RWPE1 (cell line): Measurements from ENCODE around the gene TAMM41.
"Not testable (repeated sequence)": the region's sequence is repeated elsewhere in the genome, so short reads cannot be mapped to it uniquely, and the experiment has no call there.

Experiments
- CTCF ChIA-PET: fragments of 350-600 bp; sonication (Branson Sonifier 250); formaldehyde crosslinking; extraction: SDS; loops from one replicate; lab custom pipeline; 2021; lab: Yijun Ruan, JAX
- POLR2A ChIA-PET: fragments of 400-600 bp; formaldehyde crosslinking; extraction: SDS; loops from one replicate; lab custom pipeline; 2020; ENCODE audit warnings: antibody characterized with exemption; ENCODE audit not compliant: low non-redundant PET; lab: Yijun Ruan, JAX
- DNase-seq: peaks from one replicate; pipeline ENCODE4 v3.0.0; 2012; ENCODE audit warnings: low spot score
- H3K27ac ChIP-seq: fragments of 450-650 bp; 2 replicates; pipeline ENCODE4 v1.5.1; 2017
- TF ChIP-seq, protein P1 (sequence below): fragments of 450-650 bp; conservative IDR thresholded peaks from 2 replicates; pipeline ENCODE4 v1.5.1; 2017; ENCODE audit warnings: low read depth, mild to moderate bottlenecking

The TAMM41 gene, protein sequence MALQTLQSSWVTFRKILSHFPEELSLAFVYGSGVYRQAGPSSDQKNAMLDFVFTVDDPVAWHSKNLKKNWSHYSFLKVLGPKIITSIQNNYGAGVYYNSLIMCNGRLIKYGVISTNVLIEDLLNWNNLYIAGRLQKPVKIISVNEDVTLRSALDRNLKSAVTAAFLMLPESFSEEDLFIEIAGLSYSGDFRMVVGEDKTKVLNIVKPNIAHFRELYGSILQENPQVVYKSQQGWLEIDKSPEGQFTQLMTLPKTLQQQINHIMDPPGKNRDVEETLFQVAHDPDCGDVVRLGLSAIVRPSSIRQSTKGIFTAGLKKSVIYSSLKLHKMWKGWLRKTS

DNA sequence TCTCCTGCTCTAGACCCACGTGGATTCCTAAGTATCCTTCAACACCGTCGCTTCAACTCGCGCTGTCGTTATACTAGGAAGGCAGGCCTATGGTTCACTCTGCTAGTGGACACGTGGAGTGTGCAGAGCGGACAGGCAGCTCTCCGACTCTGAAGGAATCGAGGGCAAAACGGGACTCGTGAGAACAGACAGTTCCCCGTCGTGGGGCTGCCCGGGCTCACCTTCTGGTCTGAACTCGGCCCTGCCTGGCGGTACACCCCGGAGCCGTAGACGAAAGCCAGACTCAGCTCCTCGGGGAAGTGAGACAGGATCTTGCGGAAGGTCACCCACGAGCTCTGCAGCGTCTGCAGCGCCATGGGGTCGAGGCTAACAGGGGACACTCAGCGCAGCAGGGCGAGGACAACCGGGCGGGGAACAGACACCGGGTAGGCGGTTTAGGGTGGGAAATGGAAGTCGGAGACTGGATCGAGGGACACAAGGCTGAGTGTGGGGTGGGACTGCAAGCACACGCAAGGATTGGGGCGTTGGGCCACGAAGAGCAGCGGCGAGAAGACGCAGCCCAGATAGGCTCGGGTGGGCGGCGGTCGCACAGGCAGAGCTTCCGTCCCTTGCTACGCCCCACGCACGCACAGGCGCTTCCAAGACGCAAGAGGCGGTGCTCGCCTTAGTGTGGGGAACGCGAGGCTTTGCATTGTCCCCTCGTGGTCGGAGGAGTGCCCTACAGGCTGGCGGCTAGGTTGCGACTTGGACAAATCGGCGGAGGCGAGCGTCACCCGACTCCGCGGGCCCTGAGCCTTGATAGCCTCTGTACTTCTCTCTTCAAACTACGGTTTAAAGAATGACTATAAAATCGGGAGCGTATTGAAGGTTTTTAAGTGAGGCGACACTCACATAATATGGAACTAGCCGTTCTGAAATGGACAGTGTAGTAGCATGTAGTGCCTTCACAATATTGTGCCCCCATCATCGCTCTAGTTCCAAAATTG, at the start of gene TAMM41:
TAMM41 (minus strand) TSS at position 605 of the 986 bp plus-strand sequence; CDS start at position 356, 249 bp downstream.
- DNase-seq: peak; percentile 83
- TF ChIP-seq, protein P1, sequence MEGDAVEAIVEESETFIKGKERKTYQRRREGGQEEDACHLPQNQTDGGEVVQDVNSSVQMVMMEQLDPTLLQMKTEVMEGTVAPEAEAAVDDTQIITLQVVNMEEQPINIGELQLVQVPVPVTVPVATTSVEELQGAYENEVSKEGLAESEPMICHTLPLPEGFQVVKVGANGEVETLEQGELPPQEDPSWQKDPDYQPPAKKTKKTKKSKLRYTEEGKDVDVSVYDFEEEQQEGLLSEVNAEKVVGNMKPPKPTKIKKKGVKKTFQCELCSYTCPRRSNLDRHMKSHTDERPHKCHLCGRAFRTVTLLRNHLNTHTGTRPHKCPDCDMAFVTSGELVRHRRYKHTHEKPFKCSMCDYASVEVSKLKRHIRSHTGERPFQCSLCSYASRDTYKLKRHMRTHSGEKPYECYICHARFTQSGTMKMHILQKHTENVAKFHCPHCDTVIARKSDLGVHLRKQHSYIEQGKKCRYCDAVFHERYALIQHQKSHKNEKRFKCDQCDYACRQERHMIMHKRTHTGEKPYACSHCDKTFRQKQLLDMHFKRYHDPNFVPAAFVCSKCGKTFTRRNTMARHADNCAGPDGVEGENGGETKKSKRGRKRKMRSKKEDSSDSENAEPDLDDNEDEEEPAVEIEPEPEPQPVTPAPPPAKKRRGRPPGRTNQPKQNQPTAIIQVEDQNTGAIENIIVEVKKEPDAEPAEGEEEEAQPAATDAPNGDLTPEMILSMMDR: peak; percentile 95
- peak within 1 kb of the TSS; percentile 73 for H3K27ac ChIP-seq
- ChIA-PET CTCF (interaction anchor here (0.6 to 0.7 kb wide), 3 partner anchors 340 to 708 kb away, joined by 3 to 7 read pairs (median 6); no protein-coding TSS in a partner anchor), POLR2A (interaction anchor here (0.6 kb wide), 1 partner anchor 24 kb away, joined by 3 read pairs; no protein-coding TSS in a partner anchor)

DNA sequence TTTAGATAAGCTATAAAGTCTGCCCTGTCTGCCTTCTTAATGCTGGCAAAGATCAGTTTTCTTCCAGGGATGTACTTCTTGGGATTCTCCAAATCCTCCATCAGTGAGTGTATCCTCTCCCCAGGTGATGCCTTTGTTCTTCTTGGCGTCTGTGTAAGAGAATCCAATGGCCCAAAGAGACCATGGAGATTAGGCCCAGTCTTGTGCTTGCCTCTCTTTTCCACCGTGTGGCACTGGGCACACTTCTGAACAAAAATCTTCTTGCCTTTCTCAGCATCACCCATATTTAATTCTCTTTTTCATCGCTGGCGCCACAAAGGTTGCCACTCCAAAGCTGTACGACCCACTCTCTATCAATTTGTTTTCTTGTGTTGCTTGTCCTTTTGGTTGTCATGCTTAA, 32.2 kb upstream of the TAMM41 start:
- ChIA-PET POLR2A (no interaction called here), CTCF (no interaction called here)
- TF ChIP-seq, protein P1: no peak
- no peak for DNase-seq
- no peak overlapping the region for H3K27ac ChIP-seq

DNA sequence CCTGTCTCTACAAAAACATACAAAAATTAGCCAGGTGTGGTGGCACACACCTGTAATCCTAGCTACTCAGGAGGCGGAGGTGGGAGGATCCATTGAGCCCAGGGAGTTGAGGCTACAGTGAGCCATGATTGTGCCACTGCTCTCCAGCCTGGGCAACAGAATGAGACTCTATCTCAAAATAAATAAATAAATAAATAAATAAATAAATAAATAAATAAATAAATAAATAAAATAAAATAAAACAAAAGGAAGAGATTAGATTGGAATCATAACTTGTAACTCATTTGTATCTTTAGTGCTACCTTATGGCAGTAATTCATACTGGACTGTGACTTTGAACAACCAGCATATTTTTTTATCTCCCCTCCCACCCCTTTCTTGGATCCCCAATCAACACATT, 28.0 kb upstream of the TAMM41 start:
- DNase-seq, POLR2A ChIA-PET, CTCF ChIA-PET, H3K27ac ChIP-seq: not testable (repeated sequence)

DNA sequence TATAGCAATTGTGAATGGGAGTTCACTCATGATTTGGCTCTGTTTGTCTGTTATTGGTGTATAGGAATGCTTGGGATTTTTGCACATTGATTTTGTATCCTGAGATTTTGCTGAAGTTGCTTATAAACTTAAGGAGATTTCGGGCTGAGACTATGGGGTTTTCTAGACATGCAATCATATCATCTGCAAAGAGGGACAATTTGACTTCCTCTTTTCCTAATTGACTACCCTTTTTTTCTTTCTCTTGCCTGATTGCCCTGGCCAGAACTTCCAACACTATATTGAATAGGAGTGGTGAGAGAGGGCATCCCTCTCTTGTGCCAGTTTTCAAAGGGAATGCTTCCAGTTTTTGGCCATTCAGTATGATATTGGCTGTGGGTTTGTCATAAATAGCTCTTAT, 17.1 kb upstream of the TAMM41 start:
- H3K27ac ChIP-seq, POLR2A ChIA-PET, CTCF ChIA-PET, DNase-seq: not testable (repeated sequence)

DNA sequence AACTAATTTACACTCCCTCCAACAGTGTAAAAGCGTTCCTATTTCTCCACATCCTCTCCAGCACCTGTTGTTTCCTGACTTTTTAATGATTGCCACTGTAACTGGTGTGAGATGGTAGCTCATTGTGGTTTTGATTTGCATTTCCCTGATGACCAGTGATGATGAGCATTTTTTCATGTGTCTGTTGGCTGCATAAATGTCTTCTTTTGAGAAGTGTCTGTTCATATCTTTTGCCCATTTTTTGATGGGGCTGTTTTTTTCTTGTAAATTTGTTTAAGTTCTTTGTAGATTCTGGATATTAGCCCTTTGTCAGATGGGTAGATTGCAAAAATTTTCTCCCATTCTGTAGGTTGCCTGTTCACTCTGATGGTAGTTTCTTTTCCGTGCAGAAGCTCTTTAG, 15.9 kb upstream of the TAMM41 start:
- DNase-seq, H3K27ac ChIP-seq, CTCF ChIA-PET, POLR2A ChIA-PET: not testable (repeated sequence)

DNA sequence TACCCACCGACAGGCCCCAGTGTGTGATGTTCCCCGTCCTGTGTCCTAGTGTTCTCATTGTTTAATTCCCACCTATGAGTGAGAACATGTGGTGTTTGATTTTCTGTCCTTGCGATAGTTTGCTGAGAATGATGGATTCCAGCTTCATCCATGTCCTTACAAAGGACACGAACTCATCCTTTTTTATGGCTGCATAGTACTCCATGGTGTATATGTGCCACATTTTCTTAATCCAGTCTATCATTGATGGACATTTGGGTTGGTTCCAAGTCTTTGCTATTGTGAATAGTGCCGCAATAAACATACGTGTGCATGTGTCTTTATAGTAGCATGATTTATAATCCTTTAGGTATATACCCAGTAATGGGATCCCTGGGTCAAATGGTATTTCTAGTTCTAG, 15.5 kb upstream of the TAMM41 start:
- DNase-seq, CTCF ChIA-PET, H3K27ac ChIP-seq, POLR2A ChIA-PET: not testable (repeated sequence)

DNA sequence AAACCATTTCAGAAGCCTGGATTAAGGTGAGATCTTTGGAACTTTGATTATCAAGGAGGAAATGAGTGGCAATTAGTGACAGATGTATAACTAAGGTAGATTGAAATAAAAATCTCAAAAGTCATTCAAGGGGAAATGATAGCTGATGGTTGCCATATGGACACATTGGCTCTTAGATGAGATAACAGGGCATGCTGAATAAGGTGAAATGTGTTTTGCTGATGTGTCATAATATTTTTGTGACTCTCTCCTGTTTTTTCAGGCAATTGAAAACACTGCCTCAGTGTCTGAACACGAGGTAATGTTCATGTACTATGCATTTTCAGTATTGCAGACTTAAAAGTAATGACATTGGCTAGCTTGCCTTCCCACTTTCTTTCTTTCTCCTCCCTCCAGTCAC, 13.5 kb upstream of the TAMM41 start:
- DNase-seq, H3K27ac ChIP-seq, POLR2A ChIA-PET: not testable (repeated sequence)
- CTCF ChIA-PET: interaction anchor here (0.6 kb wide), 1 partner anchor 273 kb away, joined by 4 read pairs; no protein-coding TSS in a partner anchor

DNA sequence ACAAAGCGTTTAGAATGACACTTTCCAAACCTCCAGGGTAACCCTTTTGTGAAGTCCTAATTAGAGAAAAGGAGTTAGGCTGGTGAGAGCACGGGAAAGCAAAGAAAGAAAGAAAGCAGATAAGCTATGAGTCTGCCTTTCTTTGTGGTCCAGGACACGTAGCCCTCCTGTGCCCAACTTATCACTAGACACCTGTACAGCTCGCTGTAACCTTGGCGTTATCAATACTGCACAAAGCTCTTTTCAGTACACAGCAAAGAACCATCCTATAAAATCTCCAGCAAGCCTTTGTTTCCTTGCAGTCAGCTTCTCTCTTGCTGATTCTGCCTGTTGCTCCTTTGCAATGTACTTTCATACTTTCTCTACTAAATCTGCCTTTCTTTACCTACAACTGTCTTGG, 6.8 kb upstream of the TAMM41 start:
- no peak for DNase-seq
- TF ChIP-seq, protein P1: no peak
- ChIA-PET CTCF (no interaction called here), POLR2A (no interaction called here)
- no peak overlapping the region for H3K27ac ChIP-seq

DNA sequence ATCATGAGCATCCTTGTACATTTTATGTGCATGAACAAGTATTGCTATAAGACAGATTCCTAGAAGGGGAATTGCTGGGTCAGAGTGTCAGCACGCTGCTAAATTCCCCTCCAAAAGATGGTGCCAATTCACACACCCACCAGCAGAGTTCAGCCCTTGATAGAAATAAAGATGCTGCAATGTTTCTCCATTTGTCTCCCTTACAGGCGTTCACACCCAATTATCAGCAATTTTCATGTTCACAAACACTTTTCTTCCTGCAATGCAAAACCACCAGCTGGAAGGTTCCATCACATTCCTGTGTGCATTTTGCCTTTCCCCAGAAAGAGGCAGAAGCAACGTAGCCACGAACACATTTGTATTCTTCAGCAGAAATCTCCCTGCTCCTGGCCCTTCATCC, 3.3 kb upstream of the TAMM41 start:
- H3K27ac ChIP-seq: no peak overlapping the region
- ChIA-PET POLR2A (no interaction called here), CTCF (no interaction called here)
- TF ChIP-seq, protein P1: no peak
- DNase-seq: no peak
